Keratinocyte (primary cell): ENCODE measurements around the gene NAV3. TPM values are rescaled to one million over a fixed set of nuclear protein-coding genes. Genes with fewer than 3 reads are reported as not detected.

Experiments used
- DNase-seq: peaks from one replicate; pipeline ENCODE4 v3.0.0-alpha.2; 2011; ENCODE audit warnings: low read depth, missing footprints, low spot score
- FAIRE-seq: peaks from 2 replicates; lab custom pipeline; 2011; peaks lifted over from hg19 to GRCh38; lab: Jason Lieb, UNC
- H2AFZ ChIP-seq: 2 replicates; pipeline ENCODE4 v1.6.0; 2012; ENCODE audit warnings: low read length, control low read depth, inconsistent platforms; ENCODE audit not compliant: control insufficient read depth
- H3K27ac ChIP-seq: 2 replicates; pipeline ENCODE4 v1.5.1; 2011; ENCODE audit warnings: low read length; ENCODE audit not compliant: control insufficient read depth, insufficient read depth
- H3K27me3 ChIP-seq: 3 replicates; pipeline ENCODE4 v1.6.0; 2011; ENCODE audit warnings: low read length; ENCODE audit not compliant: control insufficient read depth, insufficient read depth; ENCODE audit errors: extremely low read depth
- H3K36me3 ChIP-seq, 2 experiments: 2 replicates in 1 of 2; 3 replicates in 1 of 2; pipeline ENCODE4 v1.5.1; 2011; ENCODE audit warnings: low read length in 2 of 2, mild to moderate bottlenecking in 1 of 2; ENCODE audit not compliant: control insufficient read depth in 2 of 2, insufficient read depth in 2 of 2; ENCODE audit errors: extremely low read depth in 1 of 2
- H3K4me1 ChIP-seq: 3 replicates; pipeline ENCODE4 v1.5.1; 2011; ENCODE audit warnings: low read length; ENCODE audit not compliant: control insufficient read depth, insufficient read depth; ENCODE audit errors: extremely low read depth
- H3K4me2 ChIP-seq: 3 replicates; pipeline ENCODE4 v1.6.0; 2011; ENCODE audit warnings: low read depth, low read length; ENCODE audit not compliant: control insufficient read depth, insufficient read depth; ENCODE audit errors: extremely low read depth
- H3K4me3 ChIP-seq, 3 experiments: fragments of 200-600 bp in 1 of 3; sonication (generic) in 1 of 3; 2 replicates in 2 of 3; 3 replicates in 1 of 3; pipeline ENCODE4 v1.5.1; 2011 to 2016; ENCODE audit warnings: low read length in 3 of 3, mild to moderate bottlenecking in 3 of 3, control low read depth in 2 of 3, inconsistent platforms in 1 of 3, low read depth in 1 of 3, mixed read lengths in 1 of 3, mixed run types in 1 of 3, moderate library complexity in 1 of 3; ENCODE audit not compliant: control insufficient read depth in 2 of 3, insufficient read depth in 2 of 3; ENCODE audit errors: extremely low read depth in 1 of 3
- H3K79me2 ChIP-seq: 2 replicates; pipeline ENCODE4 v1.6.0; 2012; ENCODE audit warnings: low read length; ENCODE audit not compliant: control insufficient read depth, insufficient read depth
- H3K9ac ChIP-seq: 3 replicates; pipeline ENCODE4 v1.6.0; 2011; ENCODE audit warnings: low read length; ENCODE audit not compliant: control insufficient read depth, insufficient read depth; ENCODE audit errors: extremely low read depth
- H3K9me1 ChIP-seq: 3 replicates; pipeline ENCODE4 v1.6.0; 2011; ENCODE audit warnings: low read length; ENCODE audit not compliant: control insufficient read depth, insufficient read depth; ENCODE audit errors: extremely low read depth
- H3K9me3 ChIP-seq: 2 replicates; pipeline ENCODE4 v1.5.1; 2012; ENCODE audit warnings: low read depth, low read length; ENCODE audit not compliant: control insufficient read depth
- H4K20me1 ChIP-seq: 3 replicates; pipeline ENCODE4 v1.6.0; 2011; ENCODE audit warnings: low read length; ENCODE audit not compliant: control insufficient read depth, insufficient read depth; ENCODE audit errors: extremely low read depth
- EZH2 ChIP-seq: IDR thresholded peaks from one replicate; pipeline ENCODE4 v1.6.1; 2012; ENCODE audit warnings: inconsistent platforms, mild to moderate bottlenecking, low read length, moderate library complexity
- dilution Hi-C: fragments of 300-500 bp; cut with MboI; formaldehyde crosslinking; loops from one replicate; pipeline ENCODE4 v1.7.0; 2020; ENCODE audit warnings: low sequenced_read_pairs; ENCODE audit not compliant: extremely low pct_ligation_motif_present
- polyA plus RNA-seq, 5 experiments: library from polyadenylated mRNA; depleted of rRNA in 3 of 5; stranded (reverse) in 3 of 5; stranded (forward) in 1 of 5; unstranded in 1 of 5; fragments of >200 nt; gene quantifications; 1 replicate in 1 of 5; 2 replicates in 3 of 5; 3 replicates in 1 of 5; pipeline versions ENCODE4 v1.2.1 to v1.2.3, GENCODE V29; 2011 to 2012; ENCODE audit warnings: missing spikeins in 2 of 5, low read depth in 1 of 5, low replicate concordance in 1 of 5
- TF ChIP-seq, protein P1 (sequence below), 3 experiments: IDR thresholded peaks in 1 of 3; conservative IDR thresholded peaks in 1 of 3; optimal IDR thresholded peaks in 1 of 3; 2 replicates in 2 of 3; 3 replicates in 1 of 3; pipeline versions ENCODE3 to v1.5.1; 2011; ENCODE audit warnings: low read length in 3 of 3, mild to moderate bottlenecking in 3 of 3, moderate library complexity in 2 of 3, control low read depth in 1 of 3, inconsistent platforms in 1 of 3; ENCODE audit not compliant: insufficient read depth in 2 of 3; ENCODE audit errors: extremely low read depth in 1 of 3

Gene NAV3
- polyA plus RNA-seq, 1 donor (not counting 4 experiments of a cell fraction or from before 2014, with no cell fraction given), result 22.6 TPM

DNA sequence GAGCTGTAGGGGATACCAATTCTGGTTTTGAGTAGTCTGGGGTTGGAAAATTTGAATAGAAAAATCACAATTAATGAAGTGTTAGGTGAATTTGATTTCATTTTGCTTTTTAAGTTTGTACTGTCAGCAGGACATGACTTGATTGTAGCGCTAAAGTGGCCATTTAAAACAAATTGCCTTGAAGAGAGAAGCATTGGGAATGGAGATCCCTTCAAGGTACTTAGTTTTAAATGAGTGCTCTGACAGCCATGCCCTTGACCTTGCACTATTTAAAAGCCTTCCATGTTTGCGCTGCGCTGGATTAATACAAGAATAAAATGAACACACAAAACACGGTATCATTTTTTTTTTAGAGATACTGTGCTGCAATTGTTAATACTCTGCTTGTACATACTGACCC lies 345.9 kb downstream of the NAV3 start:
- TF ChIP-seq, protein P1, sequence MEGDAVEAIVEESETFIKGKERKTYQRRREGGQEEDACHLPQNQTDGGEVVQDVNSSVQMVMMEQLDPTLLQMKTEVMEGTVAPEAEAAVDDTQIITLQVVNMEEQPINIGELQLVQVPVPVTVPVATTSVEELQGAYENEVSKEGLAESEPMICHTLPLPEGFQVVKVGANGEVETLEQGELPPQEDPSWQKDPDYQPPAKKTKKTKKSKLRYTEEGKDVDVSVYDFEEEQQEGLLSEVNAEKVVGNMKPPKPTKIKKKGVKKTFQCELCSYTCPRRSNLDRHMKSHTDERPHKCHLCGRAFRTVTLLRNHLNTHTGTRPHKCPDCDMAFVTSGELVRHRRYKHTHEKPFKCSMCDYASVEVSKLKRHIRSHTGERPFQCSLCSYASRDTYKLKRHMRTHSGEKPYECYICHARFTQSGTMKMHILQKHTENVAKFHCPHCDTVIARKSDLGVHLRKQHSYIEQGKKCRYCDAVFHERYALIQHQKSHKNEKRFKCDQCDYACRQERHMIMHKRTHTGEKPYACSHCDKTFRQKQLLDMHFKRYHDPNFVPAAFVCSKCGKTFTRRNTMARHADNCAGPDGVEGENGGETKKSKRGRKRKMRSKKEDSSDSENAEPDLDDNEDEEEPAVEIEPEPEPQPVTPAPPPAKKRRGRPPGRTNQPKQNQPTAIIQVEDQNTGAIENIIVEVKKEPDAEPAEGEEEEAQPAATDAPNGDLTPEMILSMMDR (optimal IDR thresholded peaks at IDR 0.05 in 1 of 3, IDR thresholded peaks at IDR 0.05 in 1 of 3, conservative IDR thresholded peaks at IDR 0.05 in 1 of 3; ENCODE audit: extremely low read depth in 1 of 3, insufficient read depth in 2 of 3, low read length in 3 of 3), result no peak
- no peak for TF ChIP-seq EZH2
- dilution Hi-C loops, result no loop called here
- H3K9ac ChIP-seq, result no peak overlapping the region
- H3K9me1 ChIP-seq, result no peaks in the 10 kb centered on the region
- H3K4me3 ChIP-seq, result no peak overlapping the region
- no peak for FAIRE-seq
- no peak overlapping the region for H3K27ac ChIP-seq
- DNase-seq, result no peak
- no peaks in the 10 kb centered on the region for H4K20me1 ChIP-seq
- H3K4me1 ChIP-seq, result no peaks in the 10 kb centered on the region
- no peak overlapping the region for H2AFZ ChIP-seq
- no peaks in the 10 kb centered on the region for H3K27me3 ChIP-seq
- H3K4me2 ChIP-seq, result no peak overlapping the region
- peaks cover 10 to 16% of the 10 kb centered on the region in 2 experiments for H3K36me3 ChIP-seq
- no peaks in the 10 kb centered on the region for H3K9me3 ChIP-seq
- no peaks in the 10 kb centered on the region for H3K79me2 ChIP-seq

DNA sequence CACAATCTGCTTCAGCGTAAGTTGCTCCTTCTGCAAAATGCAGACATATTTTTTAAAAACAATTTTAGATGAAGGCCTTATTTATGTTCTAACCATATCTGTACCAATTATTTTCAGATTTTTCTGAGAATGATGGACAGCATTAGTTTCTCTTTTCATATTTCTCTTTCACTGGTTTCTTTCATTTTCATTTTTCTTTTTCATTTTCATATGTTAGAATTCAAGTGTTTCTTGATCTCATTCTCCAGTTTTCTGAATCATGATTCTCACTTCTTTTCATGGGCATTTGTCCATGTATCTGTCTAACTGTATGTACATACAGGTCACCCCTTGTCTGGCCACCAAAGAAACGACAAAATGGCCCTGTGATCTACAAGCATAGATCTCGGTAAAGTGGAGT lies 346.6 kb downstream of the NAV3 start:
- DNase-seq (no peak), FAIRE-seq (peak; percentile 9)
- no peaks in the 10 kb centered on the region for H3K4me1 ChIP-seq
- no peak overlapping the region for H3K9ac ChIP-seq
- peaks cover 10 to 16% of the 10 kb centered on the region in 2 experiments for H3K36me3 ChIP-seq
- no peak overlapping the region for H3K4me3 ChIP-seq
- H3K4me2 ChIP-seq, result no peak overlapping the region
- H3K27ac ChIP-seq, result no peak overlapping the region
- no peaks in the 10 kb centered on the region for H4K20me1 ChIP-seq
- no peaks in the 10 kb centered on the region for H3K79me2 ChIP-seq
- H2AFZ ChIP-seq, result no peak overlapping the region
- no peak for TF ChIP-seq EZH2
- H3K27me3 ChIP-seq, result no peaks in the 10 kb centered on the region
- dilution Hi-C loops, result no loop called here
- H3K9me3 ChIP-seq, result no peaks in the 10 kb centered on the region
- H3K9me1 ChIP-seq, result no peaks in the 10 kb centered on the region

GRCh38 chr12:78179346-78179745 lies 348.7 kb downstream of the NAV3 start:
- H3K79me2 ChIP-seq, result no peaks in the 10 kb centered on the region
- no peaks in the 10 kb centered on the region for H3K9me1 ChIP-seq
- FAIRE-seq, result no peak
- DNase-seq, result no peak
- H3K4me1 ChIP-seq, result no peaks in the 10 kb centered on the region
- H3K27ac ChIP-seq, result no peak overlapping the region
- H3K27me3 ChIP-seq, result no peaks in the 10 kb centered on the region
- no peaks in the 10 kb centered on the region for H3K9me3 ChIP-seq
- H3K9ac ChIP-seq, result no peak overlapping the region
- dilution Hi-C loops, result no loop called here
- H3K4me2 ChIP-seq, result no peak overlapping the region
- peaks cover 10 to 16% of the 10 kb centered on the region in 2 experiments for H3K36me3 ChIP-seq
- TF ChIP-seq, protein P1 (optimal IDR thresholded peaks at IDR 0.05 in 1 of 3, IDR thresholded peaks at IDR 0.05 in 1 of 3, conservative IDR thresholded peaks at IDR 0.05 in 1 of 3; ENCODE audit: extremely low read depth in 1 of 3, insufficient read depth in 2 of 3, low read length in 3 of 3), result no peak
- TF ChIP-seq EZH2, result no peak
- H4K20me1 ChIP-seq, result no peaks in the 10 kb centered on the region
- no peak overlapping the region for H2AFZ ChIP-seq
- H3K4me3 ChIP-seq, result no peak overlapping the region
